HCT116 (cell line): Measurements from ENCODE around the gene CTNNA1. TPM values are rescaled to one million over a fixed set of nuclear protein-coding genes. Genes with fewer than 3 reads are reported as not detected.

ENCODE experiments used
- ATAC-seq: fragments of 200-7000 bp; cut with Tn5 transposase; 2 replicates; pipeline ENCODE4 v1.9.1; 2020; ENCODE audit warnings: mild to moderate bottlenecking, moderate library complexity
- BruUV-seq: library from RNA; stranded (reverse); fragments of 400-500 nt; replicated peaks from 2 replicates; lab custom pipeline; 2021; lab: Mats Ljungman, UMichigan
- CTCF ChIA-PET: fragments of 300-600 bp; sonication (Branson Sonifier 250); formaldehyde crosslinking; loops from one replicate; lab custom pipeline; 2021; ENCODE audit warnings: antibody characterized with exemption; lab: Charles Lee
- POLR2A ChIA-PET: fragments of 300-600, 350-600 bp; sonication (Branson Sonifier 250); formaldehyde crosslinking; loops from one replicate; lab custom pipeline; 2021; ENCODE audit warnings: antibody characterized with exemption; lab: Charles Lee
- RAD21 ChIA-PET, 2 experiments: fragments of 300-600 bp; sonication (Branson Sonifier 250); formaldehyde crosslinking; loops; one replicate each; lab custom pipeline; 2023; ENCODE audit warnings: low total read pairs in 2 of 2; ENCODE audit not compliant: uncharacterized antibody in 2 of 2, unreplicated experiment in 2 of 2, low non-redundant PET in 1 of 2; lab: Charles Lee
- DNase-seq: peaks from one replicate; pipeline ENCODE4 v3.0.0-alpha.2; 2010; ENCODE audit warnings: low read depth, low spot score
- H2AFZ ChIP-seq: fragments of 200-600 bp; shearing (Covaris generic), sonication (generic); 2 replicates; pipeline ENCODE4 v1.6.1; 2017; ENCODE audit warnings: low read depth, mixed run types, mixed read lengths, antibody characterized with exemption, low read length; ENCODE audit not compliant: poor library complexity, severe bottlenecking
- H3K27ac ChIP-seq: 2 replicates; pipeline ENCODE4 v1.5.1; 2012; ENCODE audit warnings: low read depth, low read length
- H3K27me3 ChIP-seq: fragments of 200-600 bp; sonication (generic); 2 replicates; pipeline ENCODE4 v1.6.1; 2016; ENCODE audit warnings: mixed run types, low read length, mixed read lengths; ENCODE audit not compliant: insufficient read depth
- H3K36me3 ChIP-seq, 2 experiments: fragments of 200-500 bp in 1 of 2; fragments of 200-600 bp in 1 of 2; sonication (Bioruptor generic) in 1 of 2; sonication (generic) in 1 of 2; 2 replicates each; pipeline versions ENCODE4 v1.5.1 to v1.6.1; 2014 to 2016; ENCODE audit warnings: low read length in 2 of 2, inconsistent platforms in 1 of 2, mixed read lengths in 1 of 2, mixed run types in 1 of 2; ENCODE audit not compliant: insufficient read depth in 2 of 2, control insufficient read depth in 1 of 2
- H3K4me1 ChIP-seq, 2 experiments: fragments of 200-600 bp in 1 of 2; sonication (generic) in 1 of 2; 2 replicates each; pipeline versions ENCODE4 v1.5.1 to v1.6.1; 2012 to 2017; ENCODE audit warnings: low read length in 2 of 2, inconsistent platforms in 1 of 2, mild to moderate bottlenecking in 1 of 2, mixed read lengths in 1 of 2, mixed run types in 1 of 2, moderate library complexity in 1 of 2; ENCODE audit not compliant: insufficient read depth in 2 of 2, control insufficient read depth in 1 of 2
- H3K4me2 ChIP-seq: fragments of 200-600 bp; sonication (generic); 2 replicates; pipeline ENCODE4 v1.6.1; 2017; ENCODE audit warnings: mixed run types, low read length, mixed read lengths
- H3K4me3 ChIP-seq, 2 experiments: fragments of 200-600 bp in 1 of 2; sonication (generic) in 1 of 2; replicated peaks in 1 of 2; 2 replicates each; pipeline ENCODE4 v1.5.1; 2011 to 2016; ENCODE audit warnings: low read length in 2 of 2, control low read depth in 1 of 2, low read depth in 1 of 2, mild to moderate bottlenecking in 1 of 2, mixed read lengths in 1 of 2, mixed run types in 1 of 2
- H3K79me2 ChIP-seq: fragments of 200-600 bp; sonication (generic); 2 replicates; pipeline ENCODE4 v1.6.1; 2017; ENCODE audit warnings: mild to moderate bottlenecking, mixed run types, low read length, moderate library complexity, mixed read lengths; ENCODE audit not compliant: insufficient read depth
- H3K9ac ChIP-seq: fragments of 200-600 bp; sonication (generic); 2 replicates; pipeline ENCODE4 v1.6.1; 2016; ENCODE audit warnings: low read length, mixed read lengths
- H3K9me2 ChIP-seq: fragments of 200-600 bp; sonication (generic), shearing (Covaris generic); 2 replicates; pipeline ENCODE4 v1.6.1; 2017; ENCODE audit warnings: mixed run types, mild to moderate bottlenecking, moderate library complexity; ENCODE audit not compliant: insufficient read depth
- H3K9me3 ChIP-seq, 2 experiments: fragments of 200-500 bp in 1 of 2; fragments of 200-600 bp in 1 of 2; sonication (Bioruptor generic) in 1 of 2; sonication (generic) in 1 of 2; 2 replicates each; pipeline ENCODE4 v1.6.1; 2014 to 2017; ENCODE audit warnings: low read length in 2 of 2, mixed read lengths in 2 of 2, inconsistent platforms in 1 of 2, low read depth in 1 of 2, mild to moderate bottlenecking in 1 of 2, mixed run types in 1 of 2, moderate library complexity in 1 of 2; ENCODE audit not compliant: control insufficient read depth in 1 of 2, insufficient read depth in 1 of 2
- H4K20me1 ChIP-seq: fragments of 200-600 bp; sonication (generic), shearing (Covaris generic); 2 replicates; pipeline ENCODE4 v1.6.1; 2017; ENCODE audit warnings: mixed run types, mild to moderate bottlenecking, moderate library complexity; ENCODE audit not compliant: insufficient read depth
- CEBPB ChIP-seq: IDR thresholded peaks from 2 replicates; pipeline ENCODE4 v1.6.1; 2012; ENCODE audit warnings: low read depth
- CTCF ChIP-seq, 3 experiments: fragments of 200-600 bp in 1 of 3; sonication (generic) in 1 of 3; IDR thresholded peaks in 2 of 3; conservative IDR thresholded peaks in 1 of 3; 2 replicates each; pipeline ENCODE4 v1.5.1; 2012 to 2017; ENCODE audit warnings: low read depth in 2 of 3, low read length in 2 of 3, antibody characterized with exemption in 1 of 3, borderline replicate concordance in 1 of 3, control low read depth in 1 of 3, mild to moderate bottlenecking in 1 of 3, mixed read lengths in 1 of 3, mixed run types in 1 of 3, moderate library complexity in 1 of 3; ENCODE audit not compliant: insufficient read depth in 1 of 3
- FOSL1 ChIP-seq: IDR thresholded peaks from 2 replicates; pipeline ENCODE4 v1.6.1; 2012; ENCODE audit warnings: low read depth
- JUND ChIP-seq: IDR thresholded peaks from 2 replicates; pipeline ENCODE4 v1.6.1; 2012
- RAD21 ChIP-seq: IDR thresholded peaks from 2 replicates; pipeline ENCODE4 v1.6.1; 2012; ENCODE audit warnings: low read depth, mild to moderate bottlenecking
- SP1 ChIP-seq: IDR thresholded peaks from 2 replicates; pipeline ENCODE4 v1.6.1; 2012; ENCODE audit warnings: low read depth
- TCF7L2 ChIP-seq: IDR thresholded peaks from 2 replicates; pipeline ENCODE4 v1.7.0; 2011; ENCODE audit warnings: borderline replicate concordance, inconsistent platforms; ENCODE audit not compliant: insufficient read depth, insufficient read length; ENCODE audit errors: extremely low read depth
- YY1 ChIP-seq: IDR thresholded peaks from 2 replicates; pipeline ENCODE4 v1.6.1; 2011; ENCODE audit warnings: low read length, low read depth, moderate library complexity, mild to moderate bottlenecking; ENCODE audit not compliant: insufficient replicate concordance; ENCODE audit errors: extremely low read depth
- ZFX ChIP-seq: fragments of 450-650 bp; IDR thresholded peaks from 2 replicates; pipeline ENCODE4 v1.6.1; 2017
- ZNF274 ChIP-seq: fragments of 200-500 bp; sonication (Bioruptor generic); IDR thresholded peaks from 2 replicates; pipeline ENCODE4 v1.6.1; 2014; ENCODE audit warnings: mild to moderate bottlenecking, low read depth, low read length, inconsistent platforms
- intact Hi-C: fragments of 100-400 bp; cut with micrococcal nuclease; formaldehyde crosslinking; loops from 2 replicates; pipeline ENCODE4 v1.10.0; 2022
- total RNA-seq: library from RNA; stranded (reverse); gene quantifications from one replicate; pipeline ENCODE4 v1.2.1, GENCODE V29; 2021; ENCODE audit not compliant: unreplicated experiment

CTNNA1 gene
- total RNA-seq, 1 experiment from 2014 or later = 313 TPM

GRCh38 chr5:138945421-138946240 is 192.4 kb downstream of the CTNNA1 start:
- ChIA-PET CTCF (no interaction called here), RAD21 (no interaction called here), POLR2A (no interaction called here)
- Histone ChIP-seq H3K9ac (no peak overlapping the region), H2AFZ (no peak overlapping the region), H3K79me2 (no peaks in the 10 kb centered on the region), H3K27me3 (no peaks in the 10 kb centered on the region), H3K9me2 (no peaks in the 10 kb centered on the region), H3K4me2 (no peak overlapping the region), H3K9me3 (no peaks in the 10 kb centered on the region), H3K4me1 (no peaks in the 10 kb centered on the region), H3K36me3 (no peaks in the 10 kb centered on the region), H3K27ac (no peak overlapping the region), H4K20me1 (no peaks in the 10 kb centered on the region), H3K4me3 (no peak overlapping the region)
- intact Hi-C loops = no loop called here
- DNase-seq (no peak), ATAC-seq (peak; percentile 52)
- TF ChIP-seq CTCF (IDR thresholded peaks at IDR 0.05 in 2 of 3, conservative IDR thresholded peaks at IDR 0.05 in 1 of 3; ENCODE audit: borderline replicate concordance in 1 of 3, insufficient read depth in 1 of 3, low read depth in 2 of 3, low read length in 2 of 3) (peak in 2 of 3 experiments; percentile 12 to 17; a peak in 1 of 6 replicates), RAD21 (0 out of 2 replicates have a peak, but pooled peaks have one; percentile 6), JUND (no peak)
- BruUV-seq = no TSS peak

- Histone ChIP-seq H3K27ac (no peak overlapping the region), H2AFZ (no peak overlapping the region), H3K79me2 (no peaks in the 10 kb centered on the region), H3K4me1 (no peaks in the 10 kb centered on the region), H3K9me3 (no peaks in the 10 kb centered on the region), H3K36me3 (no peaks in the 10 kb centered on the region), H3K4me3 (no peak overlapping the region), H4K20me1 (no peaks in the 10 kb centered on the region), H3K27me3 (no peaks in the 10 kb centered on the region), H3K9me2 (no peaks in the 10 kb centered on the region), H3K4me2 (no peak overlapping the region), H3K9ac (no peak overlapping the region)
- ATAC-seq = no peak
- RAD21 ChIA-PET = no interaction called here
- intact Hi-C loops = no loop called here
- CTCF ChIA-PET = no interaction called here
- DNase-seq = no peak
- POLR2A ChIA-PET = no interaction called here
- BruUV-seq = no TSS peak
- TF ChIP-seq ZFX = no peak
- no peak for TF ChIP-seq TCF7L2
- no peak for TF ChIP-seq YY1
- TF ChIP-seq FOSL1 = no peak
- no peak for TF ChIP-seq ZNF274
- no peak for TF ChIP-seq SP1
- no peak for TF ChIP-seq CEBPB
Observed at GRCh38 chr5:138946241-138946623, 193.0 kb downstream of the CTNNA1 start.
